Measurements from ENCODE around the gene SHOX.
"Not testable (repeated sequence)": the region's sequence is repeated elsewhere in the genome, so short reads cannot be mapped to it uniquely, and the experiment has no call there.

Gene SHOX

DNA sequence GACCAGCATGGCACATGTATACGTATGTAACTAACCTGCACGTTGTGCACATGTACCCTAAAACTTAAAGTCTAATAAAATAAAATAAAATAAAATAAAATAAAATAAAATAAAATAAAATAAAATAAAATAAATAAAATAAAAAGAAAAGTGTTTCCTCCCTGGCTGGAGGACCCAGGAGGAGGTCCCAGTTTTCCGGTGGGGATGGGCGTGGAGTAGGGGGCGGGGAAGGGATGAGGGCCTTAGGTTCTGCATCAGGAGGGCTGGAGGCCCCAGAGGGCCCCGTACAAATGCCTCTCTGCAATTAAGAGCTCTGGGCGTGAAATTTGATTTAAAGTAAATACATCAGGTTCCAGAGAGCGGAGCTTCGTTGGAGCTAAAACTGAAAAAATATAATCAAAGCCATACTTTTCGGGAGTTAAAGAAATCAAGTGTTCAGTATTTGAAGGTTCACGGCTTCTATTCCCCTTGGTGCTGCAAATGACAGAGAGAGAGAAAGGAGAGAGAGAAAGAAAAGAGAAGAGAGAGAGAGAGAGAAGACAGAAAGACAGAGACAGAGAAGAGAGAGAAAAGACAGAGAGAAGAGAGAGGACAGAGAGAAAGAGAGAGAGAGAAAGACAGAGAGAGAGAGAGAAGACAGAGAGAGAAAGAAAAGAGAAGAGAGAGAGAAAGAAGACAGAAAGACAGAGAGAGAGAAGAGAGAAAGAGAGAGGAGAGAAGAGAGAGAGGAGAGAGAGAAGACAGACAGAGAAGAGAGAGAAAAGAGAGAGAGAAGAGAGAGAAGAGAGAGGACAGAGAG is 8.7 kb upstream of the SHOX start:
- DNase-seq (ENCODE audit: low spot score), result no peak

DNA sequence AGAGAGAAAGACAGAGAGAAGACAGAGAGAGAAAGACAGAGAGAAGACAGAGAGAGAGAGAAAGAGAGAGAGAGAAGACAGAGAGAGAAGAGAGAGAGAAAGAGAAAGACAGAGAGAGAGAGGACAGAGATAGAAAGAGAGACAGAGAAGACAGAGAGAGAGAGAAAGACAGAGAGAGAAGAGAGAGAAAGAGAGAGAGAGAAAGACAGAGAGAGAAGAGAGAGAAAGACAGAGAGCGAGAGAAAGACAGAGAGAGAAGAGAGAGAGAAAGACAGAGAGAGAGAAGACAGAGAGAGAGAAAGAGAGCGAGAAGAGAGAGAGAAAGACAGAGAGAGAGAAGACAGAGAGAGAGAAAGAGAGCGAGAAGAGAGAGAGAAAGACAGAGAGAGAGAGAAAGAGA is 7.8 kb upstream of the SHOX start:
- not testable (repeated sequence) for DNase-seq (ENCODE audit: low spot score)

GRCh38 chrX:623268-623598 is 7.4 kb upstream of the SHOX start:
- no peak for DNase-seq (ENCODE audit: low spot score)

DNA sequence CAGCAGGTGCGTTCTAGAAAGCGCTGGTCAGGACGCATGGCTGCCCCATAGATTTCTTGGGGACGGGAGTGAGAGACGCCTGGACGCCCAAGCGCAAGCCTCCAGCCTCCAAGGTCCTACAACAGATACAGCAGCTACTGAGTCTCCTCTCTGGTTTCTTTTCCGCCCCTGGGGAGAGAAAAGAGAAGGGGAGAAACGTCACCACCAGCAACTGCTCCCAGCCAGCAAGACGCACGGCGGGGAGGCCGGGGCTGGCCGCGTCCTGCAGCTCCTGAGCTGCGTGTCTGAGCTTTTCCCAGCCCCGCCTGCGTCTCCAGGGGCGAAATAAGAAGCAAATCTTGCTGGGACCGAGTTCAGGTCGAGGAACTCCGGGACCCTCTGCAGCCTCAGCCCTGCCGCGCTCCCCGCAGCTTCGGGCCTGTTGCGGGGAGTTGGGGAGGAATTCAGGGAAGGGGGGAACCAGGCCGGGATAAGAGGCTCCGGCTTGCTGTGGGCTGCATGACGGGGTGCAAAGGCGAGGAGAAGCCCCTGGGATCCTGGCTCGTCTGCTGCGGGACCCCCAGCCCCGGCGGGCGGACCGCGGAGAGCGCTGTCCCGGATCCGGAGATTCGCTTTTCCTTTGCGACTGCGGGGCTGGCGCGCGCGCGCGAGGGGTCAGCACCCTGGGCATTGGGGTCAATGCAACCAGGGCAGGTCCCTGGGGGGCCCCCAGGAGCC is 6.8 kb upstream of the SHOX start:
- no peak for DNase-seq (ENCODE audit: low spot score)

- no peak for DNase-seq (ENCODE audit: low spot score)
These were observed 5.4 kb upstream of the SHOX start for GRCh38 chrX:625137-625691.

GRCh38 chrX:626047-626446 is 4.5 kb upstream of the SHOX start:
- DNase-seq (ENCODE audit: low spot score), result not testable (repeated sequence)

- DNase-seq (ENCODE audit: low spot score), result no peak
These were observed 3.7 kb upstream of the SHOX start for GRCh38 chrX:626745-627509.

DNA sequence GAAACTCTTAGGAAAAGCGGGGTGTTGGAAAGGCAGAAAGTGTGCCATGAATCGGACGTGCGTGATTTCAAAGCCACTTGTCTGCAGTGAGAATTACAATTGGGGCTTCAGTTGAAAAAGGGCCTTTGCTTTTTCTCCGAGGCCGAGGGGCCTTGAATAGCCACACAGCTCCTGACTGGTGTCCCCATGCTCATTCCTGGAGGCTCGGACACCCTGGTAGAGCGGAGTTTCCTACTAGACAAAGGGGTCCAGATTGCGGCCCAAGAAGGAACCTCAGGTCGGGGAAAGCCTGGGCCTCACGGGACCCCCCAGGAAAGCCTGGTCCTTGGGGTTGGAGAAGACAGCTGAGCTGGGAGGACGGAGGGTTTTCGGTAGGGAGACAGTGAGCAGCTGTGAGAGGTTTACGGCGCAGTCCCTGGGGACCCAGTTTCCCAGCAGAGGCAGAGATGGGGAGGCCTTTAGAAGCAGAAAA is 3.0 kb upstream of the SHOX start:
- DNase-seq (ENCODE audit: low spot score), result no peak

- no peak for DNase-seq (ENCODE audit: low spot score)
These were observed 2.6 kb upstream of the SHOX start for GRCh38 chrX:627995-628394.

- DNase-seq (ENCODE audit: low spot score), result no peak
These were observed 1.2 kb upstream of the SHOX start for GRCh38 chrX:629230-630006.

DNA sequence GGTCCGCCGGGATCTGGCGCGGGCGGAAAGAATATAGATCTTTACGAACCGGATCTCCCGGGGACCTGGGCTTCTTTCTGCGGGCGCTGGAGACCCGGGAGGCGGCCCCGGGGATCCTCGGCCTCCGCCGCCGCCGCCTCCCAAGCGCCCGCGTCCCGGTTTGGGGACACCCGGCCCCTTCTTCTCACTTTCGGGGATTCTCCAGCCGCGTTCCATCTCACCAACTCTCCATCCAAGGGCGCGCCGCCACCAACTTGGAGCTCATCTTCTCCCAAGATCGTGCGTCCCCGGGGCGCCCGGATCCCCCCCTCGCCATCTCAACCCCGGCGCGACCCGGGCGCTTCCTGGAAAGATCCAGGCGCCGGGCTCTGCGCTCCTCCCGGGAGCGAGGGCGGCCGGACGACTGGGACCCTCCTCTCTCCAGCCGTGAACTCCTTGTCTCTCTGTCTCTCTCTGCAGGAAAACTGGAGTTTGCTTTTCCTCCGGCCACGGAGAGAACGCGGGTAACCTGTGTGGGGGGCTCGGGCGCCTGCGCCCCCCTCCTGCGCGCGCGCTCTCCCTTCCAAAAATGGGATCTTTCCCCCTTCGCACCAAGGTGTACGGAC is 482 bp upstream of the SHOX start:
- DNase-seq (ENCODE audit: low spot score), result no peak

DNA sequence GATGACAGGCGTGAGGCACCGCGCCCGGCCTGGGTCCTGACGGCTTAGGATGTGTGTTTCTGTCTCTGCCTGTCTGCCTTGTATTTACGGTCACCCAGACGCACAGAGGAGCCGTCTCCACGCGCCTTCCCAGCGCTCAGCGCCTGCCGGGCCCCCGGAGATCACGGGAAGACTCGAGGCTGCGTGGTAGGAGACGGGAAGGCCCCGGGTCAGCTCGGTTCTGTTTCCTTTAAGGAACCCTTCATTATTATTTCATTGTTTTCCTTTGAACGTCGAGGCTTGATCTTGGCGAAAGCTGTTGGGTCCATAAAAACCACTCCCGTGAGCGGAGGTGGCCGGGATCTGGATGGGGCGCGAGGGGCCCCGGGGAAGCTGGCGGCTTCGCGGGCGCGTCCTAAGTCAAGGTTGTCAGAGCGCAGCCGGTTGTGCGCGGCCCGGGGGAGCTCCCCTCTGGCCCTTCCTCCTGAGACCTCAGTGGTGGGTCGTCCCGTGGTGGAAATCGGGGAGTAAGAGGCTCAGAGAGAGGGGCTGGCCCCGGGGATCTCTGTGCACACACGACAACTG is 1.3 kb downstream of the SHOX start:
- no peak for DNase-seq (ENCODE audit: low spot score)

- no peak for DNase-seq (ENCODE audit: low spot score)
These were observed 1.9 kb downstream of the SHOX start for GRCh38 chrX:632366-633042.

GRCh38 chrX:633043-633984 is 2.7 kb downstream of the SHOX start:
- no peak for DNase-seq (ENCODE audit: low spot score)

DNA sequence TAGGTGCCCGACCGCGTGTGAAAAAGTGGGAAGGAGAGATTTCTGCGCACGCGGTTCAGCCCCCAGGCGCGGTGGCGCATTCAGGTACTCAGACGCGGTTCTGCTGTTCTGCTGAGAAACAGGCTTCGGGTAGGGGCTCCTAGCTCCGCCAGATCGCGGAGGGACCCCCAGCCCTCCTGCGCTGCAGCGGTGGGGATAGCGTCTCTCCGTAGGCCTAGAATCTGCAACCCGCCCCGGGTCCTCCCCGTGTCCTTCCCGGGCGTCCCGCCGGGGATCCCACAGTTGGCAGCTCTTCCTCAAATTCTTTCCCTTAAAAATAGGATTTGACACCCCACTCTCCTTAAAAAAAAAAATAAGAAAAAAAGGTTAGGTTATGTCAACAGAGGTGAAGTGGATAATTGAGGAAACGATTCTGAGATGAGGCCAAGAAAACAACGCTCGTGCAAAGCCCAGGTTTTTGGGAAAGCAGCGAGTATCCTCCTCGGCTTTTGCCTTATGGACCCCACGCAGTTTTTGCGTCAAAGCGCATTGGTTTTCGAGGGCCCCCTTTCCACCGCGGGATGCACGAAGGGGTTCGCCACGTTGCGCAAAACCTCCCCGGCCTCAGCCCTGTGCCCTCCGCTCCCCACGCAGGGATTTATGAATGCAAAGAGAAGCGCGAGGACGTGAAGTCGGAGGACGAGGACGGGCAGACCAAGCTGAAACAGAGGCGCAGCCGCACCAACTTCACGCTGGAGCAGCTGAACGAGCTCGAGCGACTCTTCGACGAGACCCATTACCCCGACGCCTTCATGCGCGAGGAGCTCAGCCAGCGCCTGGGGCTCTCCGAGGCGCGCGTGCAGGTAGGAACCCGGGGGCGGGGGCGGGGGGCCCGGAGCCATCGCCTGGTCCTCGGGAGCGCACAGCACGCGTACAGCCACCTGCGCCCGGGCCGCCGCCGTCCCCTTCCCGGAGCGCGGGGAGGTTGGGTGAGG is 3.7 kb downstream of the SHOX start:
- DNase-seq (ENCODE audit: low spot score), result no peak

DNA sequence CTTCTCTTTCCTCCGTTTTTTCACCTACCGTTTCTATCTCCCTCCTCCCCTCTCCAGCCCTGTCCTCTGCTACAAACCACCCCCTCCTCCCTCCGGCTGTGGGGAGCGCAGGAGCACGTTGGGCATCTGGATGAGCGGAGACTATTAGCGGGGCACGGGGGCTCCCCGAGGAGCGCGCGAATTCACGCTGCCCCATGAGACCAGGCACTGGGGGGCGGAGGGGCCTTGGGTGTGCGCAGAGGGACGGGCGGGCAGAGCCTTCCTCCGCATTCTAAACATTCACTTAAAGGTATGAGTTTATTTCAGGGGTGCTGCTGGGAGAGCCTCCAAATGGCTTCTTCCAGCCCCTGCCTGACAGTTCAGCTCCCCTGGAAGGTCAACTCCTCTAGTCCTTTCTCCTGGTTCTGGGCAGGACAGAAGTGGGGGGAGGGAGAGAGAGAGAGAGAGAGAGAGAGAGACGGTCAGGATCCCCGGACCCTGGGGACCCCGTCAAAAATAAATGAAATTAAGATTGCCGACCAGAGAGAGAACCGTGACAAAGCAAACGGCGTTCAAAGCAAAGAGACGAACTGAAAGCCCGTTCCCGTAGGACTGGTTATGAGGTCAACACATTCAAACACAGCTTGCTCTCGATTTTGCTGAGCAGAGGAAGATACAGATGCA is 5.0 kb downstream of the SHOX start:
- no peak for DNase-seq (ENCODE audit: low spot score)

- no peak for DNase-seq (ENCODE audit: low spot score)
These were observed 6.5 kb downstream of the SHOX start for GRCh38 chrX:636981-637659.

All from CD4-positive, alpha-beta T cell treated with Interleukin-15 for 4 hours (primary cell).